CD14-positive monocyte (primary cell): ENCODE data around the gene ZNF608. TPM values are rescaled to one million over a fixed set of nuclear protein-coding genes. Genes with fewer than 3 reads are reported as not detected.

Experiments
- DNase-seq, 3 donors: peaks; one replicate each; pipeline ENCODE4 v3.0.0-alpha.2; 2011 to 2022
- H2AFZ ChIP-seq: 2 replicates; pipeline ENCODE4 v1.6.0; 2012; ENCODE audit warnings: mild to moderate bottlenecking, low read depth, low read length, inconsistent platforms; ENCODE audit not compliant: insufficient read depth, poor library complexity, severe bottlenecking
- H3K27ac ChIP-seq, 2 donors: 1 replicate in 1 of 2; 2 replicates in 1 of 2; pipeline ENCODE4 v1.5.1; 2012 to 2013; ENCODE audit warnings: low read length in 2 of 2, control low read depth in 1 of 2, inconsistent platforms in 1 of 2, low read depth in 1 of 2, mild to moderate bottlenecking in 1 of 2
- H3K27me3 ChIP-seq, 2 donors: one replicate each; pipeline versions ENCODE4 v1.6.0 to v1.6.1; 2011 to 2013; ENCODE audit warnings: low read length in 2 of 2; ENCODE audit not compliant: control insufficient read depth in 2 of 2, insufficient read depth in 2 of 2
- H3K36me3 ChIP-seq, 2 donors: replicated peaks in 1 of 2; 1 replicate in 1 of 2; 2 replicates in 1 of 2; pipeline versions ENCODE4 v1.5.1 to v1.6.1; 2012 to 2013; ENCODE audit warnings: low read length in 2 of 2, control low read depth in 1 of 2, inconsistent platforms in 1 of 2, mild to moderate bottlenecking in 1 of 2; ENCODE audit not compliant: insufficient read depth in 2 of 2, control insufficient read depth in 1 of 2
- H3K4me1 ChIP-seq, 2 donors: 1 replicate in 1 of 2; 2 replicates in 1 of 2; pipeline versions ENCODE4 v1.5.1 to v1.6.1; 2012 to 2013; ENCODE audit warnings: low read length in 2 of 2, control low read depth in 1 of 2, inconsistent platforms in 1 of 2, mild to moderate bottlenecking in 1 of 2, moderate library complexity in 1 of 2; ENCODE audit not compliant: insufficient read depth in 2 of 2, control insufficient read depth in 1 of 2
- H3K4me2 ChIP-seq: replicated peaks from 2 replicates; pipeline ENCODE3; 2012; ENCODE audit warnings: low read length, moderate library complexity, mild to moderate bottlenecking; ENCODE audit not compliant: poor library complexity, severe bottlenecking; ENCODE audit errors: extremely low read depth
- H3K4me3 ChIP-seq, 3 experiments: fragments of 200-600 bp in 1 of 3; sonication (generic) in 1 of 3; replicated peaks in 1 of 3; 1 replicate in 2 of 3; 2 replicates in 1 of 3; pipeline ENCODE4 v1.5.1; 2011 to 2013; ENCODE audit warnings: low read length in 3 of 3, mild to moderate bottlenecking in 3 of 3, control low read depth in 2 of 3, low read depth in 2 of 3, inconsistent platforms in 1 of 3, moderate library complexity in 1 of 3
- H3K79me2 ChIP-seq: 2 replicates; pipeline ENCODE4 v1.6.0; 2012; ENCODE audit warnings: mild to moderate bottlenecking, control low read depth, inconsistent platforms, low read length, moderate library complexity; ENCODE audit not compliant: insufficient read depth
- H3K9ac ChIP-seq: 2 replicates; pipeline ENCODE4 v1.6.0; 2017; ENCODE audit warnings: low read length, mild to moderate bottlenecking; ENCODE audit not compliant: insufficient read depth, poor library complexity, severe bottlenecking
- H3K9me3 ChIP-seq, 2 donors: replicated peaks in 1 of 2; 1 replicate in 1 of 2; 2 replicates in 1 of 2; pipeline versions ENCODE4 v1.5.1 to v1.6.1; 2012 to 2013; ENCODE audit warnings: low read length in 2 of 2, control low read depth in 1 of 2; ENCODE audit not compliant: control insufficient read depth in 1 of 2, insufficient read depth in 1 of 2
- H4K20me1 ChIP-seq: 2 replicates; pipeline ENCODE4 v1.6.0; 2012; ENCODE audit warnings: mild to moderate bottlenecking, low read length, control low read depth, moderate library complexity; ENCODE audit not compliant: insufficient read depth
- H3K27ac Mint-ChIP-seq, 7 donors: one replicate each; pipeline ENCODE4 v1.8.0; 2020; ENCODE audit warnings: mild to moderate bottlenecking in 7 of 7, mixed read lengths in 7 of 7, moderate library complexity in 6 of 7, inconsistent platforms in 2 of 7
- H3K27me3 Mint-ChIP-seq, 3 donors: one replicate each; pipeline ENCODE4 v1.8.0; 2021 to 2022; ENCODE audit warnings: low read depth in 3 of 3, mild to moderate bottlenecking in 3 of 3, mixed read lengths in 3 of 3, moderate library complexity in 3 of 3, inconsistent platforms in 1 of 3
- H3K36me3 Mint-ChIP-seq, 2 donors: one replicate each; pipeline ENCODE4 v1.8.0; 2020; ENCODE audit warnings: mixed read lengths in 2 of 2, inconsistent platforms in 1 of 2, mild to moderate bottlenecking in 1 of 2
- H3K4me1 Mint-ChIP-seq: one replicate; pipeline ENCODE4 v1.8.0; 2020; ENCODE audit warnings: mild to moderate bottlenecking, mixed read lengths
- H3K4me3 Mint-ChIP-seq, 2 donors: one replicate each; pipeline ENCODE4 v1.8.0; 2020; ENCODE audit warnings: mild to moderate bottlenecking in 2 of 2, mixed read lengths in 2 of 2, moderate library complexity in 1 of 2
- H3K9me3 Mint-ChIP-seq, 7 donors: one replicate each; pipeline ENCODE4 v1.8.0; 2020 to 2022; ENCODE audit warnings: mixed read lengths in 7 of 7, mild to moderate bottlenecking in 6 of 7, moderate library complexity in 6 of 7, inconsistent platforms in 2 of 7
- WGBS: methylation state at CpG from one replicate; pipeline ENCODE4 v1.1.5; 2013; ENCODE audit warnings: missing lambda C conversion rate; ENCODE audit not compliant: insufficient coverage; 5-methylcytosine and 5-hydroxymethylcytosine counted together
- intact Hi-C, 2 donors: fragments of 100-400 bp; cut with micrococcal nuclease; formaldehyde crosslinking; loops; one replicate each; pipeline versions ENCODE4 v1.15.0 to v1.15.1; 2023
- polyA plus RNA-seq, 3 donors: library from polyadenylated mRNA; depleted of rRNA in 1 of 3; unstranded in 2 of 3; stranded (reverse) in 1 of 3; fragments of 300-500 nt in 2 of 3; fragments of >200 nt in 1 of 3; fragmentation: Illumina TruSeq in 2 of 3; gene quantifications; 1 replicate in 2 of 3; 2 replicates in 1 of 3; pipeline ENCODE4 v1.2.3, GENCODE V29; 2012 to 2021
- TF ChIP-seq, protein P1 (sequence below): fragments of 200-600 bp; IDR thresholded peaks from one replicate; pipeline ENCODE4 v1.8.0; 2022; ENCODE audit warnings: antibody characterized with exemption, mild to moderate bottlenecking

Gene ZNF608
- polyA plus RNA-seq, 3 donors: 0.05 TPM; not detected in 2

GRCh38 chr5:124742521-124742920 is 3.9 kb downstream of the ZNF608 start:
- Histone ChIP-seq H2AFZ (no peak overlapping the region), H3K4me3 (no peak overlapping the region), H3K9ac (no peak overlapping the region), H3K27me3 (peaks cover 15 to 28% of the 10 kb centered on the region in 2 donors), H3K27ac (no peak overlapping the region), H4K20me1 (no peaks in the 10 kb centered on the region), H3K4me1 (peaks cover 31 to 33% of the 10 kb centered on the region in 2 donors), H3K36me3 (no peaks in the 10 kb centered on the region), H3K79me2 (no peaks in the 10 kb centered on the region), H3K9me3 (no peaks in the 10 kb centered on the region), H3K4me2 (no peak overlapping the region)
- intact Hi-C loops: loop anchor here in 1 of 2 donors (10.0 kb wide), 1 partner anchor 98 kb away; no protein-coding TSS in a partner anchor
- DNase-seq: no peak
- TF ChIP-seq, protein P1, sequence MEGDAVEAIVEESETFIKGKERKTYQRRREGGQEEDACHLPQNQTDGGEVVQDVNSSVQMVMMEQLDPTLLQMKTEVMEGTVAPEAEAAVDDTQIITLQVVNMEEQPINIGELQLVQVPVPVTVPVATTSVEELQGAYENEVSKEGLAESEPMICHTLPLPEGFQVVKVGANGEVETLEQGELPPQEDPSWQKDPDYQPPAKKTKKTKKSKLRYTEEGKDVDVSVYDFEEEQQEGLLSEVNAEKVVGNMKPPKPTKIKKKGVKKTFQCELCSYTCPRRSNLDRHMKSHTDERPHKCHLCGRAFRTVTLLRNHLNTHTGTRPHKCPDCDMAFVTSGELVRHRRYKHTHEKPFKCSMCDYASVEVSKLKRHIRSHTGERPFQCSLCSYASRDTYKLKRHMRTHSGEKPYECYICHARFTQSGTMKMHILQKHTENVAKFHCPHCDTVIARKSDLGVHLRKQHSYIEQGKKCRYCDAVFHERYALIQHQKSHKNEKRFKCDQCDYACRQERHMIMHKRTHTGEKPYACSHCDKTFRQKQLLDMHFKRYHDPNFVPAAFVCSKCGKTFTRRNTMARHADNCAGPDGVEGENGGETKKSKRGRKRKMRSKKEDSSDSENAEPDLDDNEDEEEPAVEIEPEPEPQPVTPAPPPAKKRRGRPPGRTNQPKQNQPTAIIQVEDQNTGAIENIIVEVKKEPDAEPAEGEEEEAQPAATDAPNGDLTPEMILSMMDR: no peak
- H3K27ac Mint-ChIP-seq: no peak overlapping the region
- H3K4me1 Mint-ChIP-seq: peaks cover 23% of the 10 kb centered on the region
- peaks cover 2 to 13% (median 10%) of the 10 kb centered on the region in 3 donors for H3K27me3 Mint-ChIP-seq
- peaks cover 0 to 3% (median 0%) of the 10 kb centered on the region in 7 donors for H3K9me3 Mint-ChIP-seq
- no CpG with 5 or more reads among the region's 4 CpGs for WGBS
- H3K4me3 Mint-ChIP-seq: no peak overlapping the region
- H3K36me3 Mint-ChIP-seq: peaks cover 2 to 4% of the 10 kb centered on the region in 2 donors

- Mint-ChIP-seq H3K36me3 (peaks cover 2 to 4% of the 10 kb centered on the region in 2 donors), H3K4me1 (peaks cover 16% of the 10 kb centered on the region), H3K4me3 (no peak overlapping the region), H3K27ac (no peak overlapping the region), H3K9me3 (peaks cover 0 to 3% (median 0%) of the 10 kb centered on the region in 7 donors), H3K27me3 (peaks cover 2 to 13% (median 10%) of the 10 kb centered on the region in 3 donors)
- no peak overlapping the region for H3K4me2 ChIP-seq
- WGBS: 100% methylated on average over 1 of the region's 4 CpGs
- no peaks in the 10 kb centered on the region for H4K20me1 ChIP-seq
- H3K27ac ChIP-seq: no peak overlapping the region
- H3K4me1 ChIP-seq: peaks cover 26 to 27% of the 10 kb centered on the region in 2 donors
- intact Hi-C loops: loop anchor here in 1 of 2 donors (10.0 kb wide), 1 partner anchor 97 kb away; no protein-coding TSS in a partner anchor
- TF ChIP-seq, protein P1: no peak
- no peak overlapping the region for H3K4me3 ChIP-seq
- H3K79me2 ChIP-seq: no peaks in the 10 kb centered on the region
- no peaks in the 10 kb centered on the region for H3K9me3 ChIP-seq
- peaks cover 15 to 28% of the 10 kb centered on the region in 2 donors for H3K27me3 ChIP-seq
- no peak for DNase-seq
- no peak overlapping the region for H3K9ac ChIP-seq
- H3K36me3 ChIP-seq: no peaks in the 10 kb centered on the region
- H2AFZ ChIP-seq: no peak overlapping the region
Observed at GRCh38 chr5:124741711-124742496, 4.5 kb downstream of the ZNF608 start.
